Peyer's patch (tissue), 4 donors: Measurements from ENCODE around the gene PALLD. TPM values are rescaled to one million over a fixed set of nuclear protein-coding genes. Genes with fewer than 3 reads are reported as not detected.

Source experiments
- DNase-seq, 3 donors: peaks; one replicate each; pipeline ENCODE4 v3.0.0-alpha.2; 2017 to 2019
- H3K27ac ChIP-seq, 4 donors: fragments of 200-600 bp; sonication (generic); one replicate each; pipeline ENCODE4 v1.5.1; 2016 to 2019
- H3K27me3 ChIP-seq, 2 donors: fragments of 200-600 bp; sonication (generic); one replicate each; pipeline ENCODE4 v1.5.1; 2019
- H3K36me3 ChIP-seq, 3 donors: fragments of 200-600 bp; sonication (generic); one replicate each; pipeline ENCODE4 v1.5.1; 2016 to 2019
- H3K4me1 ChIP-seq, 4 donors: fragments of 200-600 bp; sonication (generic); one replicate each; pipeline ENCODE4 v1.5.1; 2016 to 2019
- H3K4me3 ChIP-seq, 4 donors: fragments of 200-600 bp; sonication (generic); 1 replicate in 3 of 4; 2 replicates in 1 of 4; pipeline ENCODE4 v1.5.1; 2016 to 2019; ENCODE audit warnings: mild to moderate bottlenecking in 1 of 4
- H3K9me3 ChIP-seq, 4 donors: fragments of 200-600 bp; sonication (generic); one replicate each; pipeline ENCODE4 v1.5.1; 2016 to 2019; ENCODE audit warnings: mild to moderate bottlenecking in 1 of 4
- POLR2A ChIP-seq, 2 donors: fragments of 450-650 bp; IDR thresholded peaks; one replicate each; pipeline ENCODE4 v1.5.1; 2017; ENCODE audit warnings: antibody characterized with exemption in 2 of 2, mild to moderate bottlenecking in 2 of 2, moderate library complexity in 2 of 2
- total RNA-seq, 4 donors: library from RNA; depleted of rRNA; stranded (reverse); fragments of >200 nt; gene quantifications; one replicate each; pipeline ENCODE4 v1.1.0, GENCODE V29; 2016
- TF ChIP-seq, protein P1 (sequence below), 6 experiments: fragments of 450-650 bp in 4 of 6; fragments of 200-600 bp in 2 of 6; sonication (generic) in 1 of 6; IDR thresholded peaks; one replicate each; pipeline ENCODE4 v1.5.1; 2017 to 2019; ENCODE audit warnings: antibody characterized with exemption in 6 of 6, mild to moderate bottlenecking in 3 of 6, moderate library complexity in 1 of 6

The PALLD gene
- total RNA-seq, 4 donors from 2014 or later, result 68.0 to 175 (median 78.4) TPM

DNA sequence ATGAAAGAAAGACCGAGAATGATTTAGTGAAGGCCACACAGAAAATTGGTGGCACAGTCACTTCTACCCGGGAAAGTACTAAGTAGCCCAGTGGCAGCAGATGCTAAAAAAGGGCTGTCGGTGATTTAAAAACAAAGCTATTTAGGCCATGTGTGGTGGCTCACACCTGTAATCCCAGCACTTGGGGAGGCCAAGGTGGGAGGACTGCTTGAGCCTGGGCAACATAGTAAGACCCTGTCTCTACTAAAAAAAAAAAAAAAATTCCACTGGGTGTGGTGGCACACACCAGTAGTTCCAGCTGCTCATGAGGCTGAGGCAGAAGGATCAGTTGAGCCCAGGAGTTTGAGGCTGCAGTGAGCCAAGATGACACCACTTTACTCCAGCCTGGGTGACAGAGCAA is 369.0 kb downstream of the PALLD start:
- TF ChIP-seq, protein P1, sequence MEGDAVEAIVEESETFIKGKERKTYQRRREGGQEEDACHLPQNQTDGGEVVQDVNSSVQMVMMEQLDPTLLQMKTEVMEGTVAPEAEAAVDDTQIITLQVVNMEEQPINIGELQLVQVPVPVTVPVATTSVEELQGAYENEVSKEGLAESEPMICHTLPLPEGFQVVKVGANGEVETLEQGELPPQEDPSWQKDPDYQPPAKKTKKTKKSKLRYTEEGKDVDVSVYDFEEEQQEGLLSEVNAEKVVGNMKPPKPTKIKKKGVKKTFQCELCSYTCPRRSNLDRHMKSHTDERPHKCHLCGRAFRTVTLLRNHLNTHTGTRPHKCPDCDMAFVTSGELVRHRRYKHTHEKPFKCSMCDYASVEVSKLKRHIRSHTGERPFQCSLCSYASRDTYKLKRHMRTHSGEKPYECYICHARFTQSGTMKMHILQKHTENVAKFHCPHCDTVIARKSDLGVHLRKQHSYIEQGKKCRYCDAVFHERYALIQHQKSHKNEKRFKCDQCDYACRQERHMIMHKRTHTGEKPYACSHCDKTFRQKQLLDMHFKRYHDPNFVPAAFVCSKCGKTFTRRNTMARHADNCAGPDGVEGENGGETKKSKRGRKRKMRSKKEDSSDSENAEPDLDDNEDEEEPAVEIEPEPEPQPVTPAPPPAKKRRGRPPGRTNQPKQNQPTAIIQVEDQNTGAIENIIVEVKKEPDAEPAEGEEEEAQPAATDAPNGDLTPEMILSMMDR (IDR thresholded peaks at IDR 0.05), result no peak
- TF ChIP-seq POLR2A (IDR thresholded peaks at IDR 0.05), result no peak
- Histone ChIP-seq H3K4me1 (no peaks in the 10 kb centered on the region), H3K9me3 (no peaks in the 10 kb centered on the region), H3K27me3 (no peaks in the 10 kb centered on the region), H3K36me3 (no peaks in the 10 kb centered on the region), H3K27ac (no peak overlapping the region), H3K4me3 (no peak overlapping the region)
- no peak for DNase-seq

DNA sequence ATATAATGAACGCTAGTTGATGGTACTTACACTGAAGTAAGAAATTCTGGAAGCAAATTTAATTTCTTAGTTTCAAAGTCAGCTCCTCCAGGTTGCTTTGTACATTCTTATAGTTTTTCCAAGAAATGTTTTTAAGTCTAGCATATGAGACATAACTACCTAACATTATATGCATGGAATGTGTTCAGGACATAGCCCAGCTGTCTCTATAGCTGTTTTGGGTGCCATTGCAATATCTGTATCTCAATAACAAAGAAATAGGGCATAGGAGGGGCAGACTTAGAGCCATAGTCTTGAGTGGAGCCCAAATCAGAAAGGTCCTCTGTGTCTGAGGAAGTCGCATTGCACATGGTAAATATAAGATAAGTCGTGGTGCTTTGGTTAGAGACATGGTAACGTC is 369.8 kb downstream of the PALLD start:
- Histone ChIP-seq H3K27ac (no peak overlapping the region), H3K4me1 (no peaks in the 10 kb centered on the region), H3K36me3 (no peaks in the 10 kb centered on the region), H3K27me3 (no peaks in the 10 kb centered on the region), H3K9me3 (no peaks in the 10 kb centered on the region), H3K4me3 (no peak overlapping the region)
- TF ChIP-seq, protein P1 (IDR thresholded peaks at IDR 0.05), result no peak
- TF ChIP-seq POLR2A (IDR thresholded peaks at IDR 0.05), result no peak
- no peak for DNase-seq

DNA sequence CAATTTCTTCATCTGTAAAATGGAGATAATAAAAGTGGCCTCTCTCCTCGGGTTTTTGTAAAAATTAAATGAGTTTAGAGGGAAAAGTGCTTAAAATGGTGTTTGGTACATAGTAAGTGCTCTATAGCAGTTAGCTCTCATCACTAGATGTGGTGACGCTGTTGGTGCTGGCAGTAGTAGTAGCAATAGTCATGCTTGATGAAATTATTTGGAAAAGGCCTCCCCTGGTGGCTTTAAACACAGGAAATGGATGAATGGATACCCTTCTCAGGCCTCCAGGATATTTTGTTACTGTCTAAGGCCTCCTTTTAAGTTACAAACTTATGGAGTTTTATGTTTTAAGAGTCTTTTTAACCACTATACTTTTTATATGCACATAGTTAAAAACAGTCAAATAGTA is 370.3 kb downstream of the PALLD start:
- no peaks in the 10 kb centered on the region for H3K4me1 ChIP-seq

DNA sequence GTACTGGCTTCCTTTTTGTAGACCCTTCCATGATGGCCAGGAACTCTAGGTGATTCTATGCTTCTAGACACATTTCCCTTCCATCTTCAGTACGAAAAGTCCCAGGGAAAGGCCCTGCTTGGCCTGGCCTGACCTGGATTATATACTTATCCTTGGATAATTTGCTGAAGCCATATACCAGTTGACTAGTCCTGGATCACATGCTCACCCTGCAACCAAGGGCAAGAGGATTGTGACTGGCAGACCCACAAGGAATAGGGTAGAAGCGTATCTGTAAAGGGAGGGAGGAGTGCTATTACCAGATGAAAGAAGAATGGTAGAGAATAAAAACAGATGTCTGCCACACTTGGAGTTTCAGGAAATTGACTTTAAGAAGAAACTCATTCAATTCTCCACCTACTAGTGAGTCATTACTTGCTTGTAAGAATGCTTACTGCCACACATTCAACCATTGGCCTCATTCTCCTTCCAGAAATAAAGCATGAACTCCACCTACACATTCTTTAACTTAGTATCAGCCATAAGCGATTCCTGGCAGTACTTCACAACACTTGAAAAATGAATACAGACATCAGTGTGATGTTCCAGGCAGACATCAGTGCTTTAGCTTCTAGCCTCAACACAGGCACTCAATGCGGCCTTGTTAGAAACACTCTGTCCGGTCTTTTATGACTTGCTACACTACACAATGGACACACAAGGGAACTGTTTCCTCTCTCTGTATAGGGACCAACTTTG is 371.4 kb downstream of the PALLD start:
- no peak for TF ChIP-seq POLR2A (IDR thresholded peaks at IDR 0.05)
- TF ChIP-seq, protein P1 (IDR thresholded peaks at IDR 0.05), result no peak
- Histone ChIP-seq H3K4me3 (no peak overlapping the region), H3K36me3 (no peaks in the 10 kb centered on the region), H3K4me1 (no peaks in the 10 kb centered on the region), H3K27ac (peak overlapping the region in 1 of 4 donors; percentile 13), H3K9me3 (no peaks in the 10 kb centered on the region), H3K27me3 (no peaks in the 10 kb centered on the region)
- DNase-seq, result no peak

More for the DNA sequence above, 370.3 kb downstream of the PALLD start:
- H3K27me3 ChIP-seq, result no peaks in the 10 kb centered on the region
- TF ChIP-seq POLR2A (IDR thresholded peaks at IDR 0.05), result no peak
- TF ChIP-seq, protein P1 (IDR thresholded peaks at IDR 0.05), result no peak
- no peaks in the 10 kb centered on the region for H3K9me3 ChIP-seq
- no peak overlapping the region for H3K27ac ChIP-seq
- no peaks in the 10 kb centered on the region for H3K36me3 ChIP-seq
- H3K4me3 ChIP-seq, result no peak overlapping the region
- DNase-seq, result no peak

DNA sequence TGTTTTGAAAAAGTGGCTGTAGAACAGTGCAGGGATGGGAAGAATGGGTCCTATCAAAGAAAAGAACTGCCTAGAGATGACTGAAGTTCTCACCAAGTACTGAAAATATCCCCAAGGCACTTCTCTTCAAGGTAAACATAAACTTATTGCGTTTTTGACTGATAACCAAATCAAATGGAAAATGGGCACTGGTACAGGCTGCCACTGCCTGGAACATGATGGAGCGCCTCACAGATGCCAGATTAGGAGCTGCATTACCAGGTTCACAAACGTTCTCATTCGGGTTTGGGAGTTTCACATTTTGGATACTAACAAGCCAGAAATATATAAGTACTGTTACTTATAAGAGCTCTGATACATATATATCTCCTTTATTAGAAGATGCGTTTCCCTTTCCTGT is 371.9 kb downstream of the PALLD start:
- DNase-seq, result no peak
- H3K27me3 ChIP-seq, result no peaks in the 10 kb centered on the region
- no peaks in the 10 kb centered on the region for H3K4me1 ChIP-seq
- H3K36me3 ChIP-seq, result no peaks in the 10 kb centered on the region
- peak overlapping the region in 1 of 4 donors; percentile 13 for H3K27ac ChIP-seq
- no peak overlapping the region for H3K4me3 ChIP-seq
- no peaks in the 10 kb centered on the region for H3K9me3 ChIP-seq
- TF ChIP-seq POLR2A (IDR thresholded peaks at IDR 0.05), result no peak
- TF ChIP-seq, protein P1 (IDR thresholded peaks at IDR 0.05), result no peak
